Measurements from ENCODE around the gene ACOD1. TPM values are rescaled to one million over a fixed set of nuclear protein-coding genes. Genes with fewer than 3 reads are reported as not detected.

The ACOD1 gene
- total RNA-seq, 1 experiment from 2014 or later: not detected

GRCh38 chr13:76967031-76967430, 18.7 kb downstream of the ACOD1 start:
- TF ChIP-seq CTCF (conservative IDR thresholded peaks at IDR 0.05): no peak
- H2BK15ac ChIP-seq (ENCODE audit: low read depth, low read length): no peak overlapping the region
- H3K4me1 ChIP-seq (ENCODE audit: insufficient read depth, low read length): no peaks in the 10 kb centered on the region
- no peak for DNase-seq
- H3K23ac ChIP-seq (ENCODE audit: insufficient read length, low read depth, low read length): no peak overlapping the region
- H2BK120ac ChIP-seq (ENCODE audit: low read depth, low read length, poor library complexity, severe bottlenecking): no peak overlapping the region
- no peak overlapping the region for H3K4me2 ChIP-seq (ENCODE audit: insufficient read depth, insufficient read length, low read length)
- H3K14ac ChIP-seq (ENCODE audit: insufficient read depth, low read length): no peak overlapping the region
- H2BK20ac ChIP-seq (ENCODE audit: low read depth, low read length, poor library complexity, severe bottlenecking): no peak overlapping the region
- H4K5ac ChIP-seq (ENCODE audit: insufficient read length, low read depth, low read length): no peak overlapping the region
- H3K18ac ChIP-seq (ENCODE audit: insufficient read length, low read depth, low read length): no peak overlapping the region
- H3K79me1 ChIP-seq (ENCODE audit: insufficient read depth, low read depth, low read length, poor library complexity, severe bottlenecking): no peaks in the 10 kb centered on the region
- H3K9me3 ChIP-seq (ENCODE audit: control insufficient read depth, low read depth, low read length): no peaks in the 10 kb centered on the region
- no peaks in the 10 kb centered on the region for H3K23me2 ChIP-seq (ENCODE audit: insufficient read length, low read depth, low read length, poor library complexity, severe bottlenecking)
- H3K56ac ChIP-seq (ENCODE audit: insufficient read length, low read depth, low read length): no peak overlapping the region
- no peak overlapping the region for H3K27ac ChIP-seq (ENCODE audit: insufficient read length, low read depth, low read length)
- H3K4me3 Mint-ChIP-seq: no peak overlapping the region
- no peak overlapping the region for H2AK5ac ChIP-seq (ENCODE audit: insufficient read length, low read length)
- H3T11ph ChIP-seq (ENCODE audit: low read length): no peak overlapping the region
- no peak overlapping the region for H2AFZ ChIP-seq (ENCODE audit: low read length)
- no peaks in the 10 kb centered on the region for H3K79me2 ChIP-seq (ENCODE audit: insufficient read depth, low read length)
- H2BK5ac ChIP-seq (ENCODE audit: insufficient read length, low read length): no peak overlapping the region
- no CpG with 5 or more reads among the region's 6 CpGs for WGBS (ENCODE audit: extremely low coverage, insufficient read length, low lambda C conversion rate)
- no peak overlapping the region for H4K91ac ChIP-seq (ENCODE audit: insufficient read length, low read depth, low read length)
- no peaks in the 10 kb centered on the region for H3K27me3 ChIP-seq (ENCODE audit: insufficient read depth, low read length)
- H4K20me1 ChIP-seq (ENCODE audit: control insufficient read depth, insufficient read depth, insufficient read length): no peaks in the 10 kb centered on the region
- H3K4me1 Mint-ChIP-seq: no peaks in the 10 kb centered on the region
- H3K27me3 Mint-ChIP-seq (ENCODE audit: low read depth): no peaks in the 10 kb centered on the region
- H3K36me3 Mint-ChIP-seq (ENCODE audit: insufficient read depth in 1 of 3, low read depth in 3 of 3): no peaks in the 10 kb centered on the region
- no peak overlapping the region for H4K8ac ChIP-seq (replicated peaks; ENCODE audit: insufficient read length, low read depth, low read length)
- H2BK12ac ChIP-seq (ENCODE audit: insufficient read length, low read depth, low read length): no peak overlapping the region
- H3K9ac ChIP-seq (ENCODE audit: extremely low read depth, insufficient read length, low read length): no peak overlapping the region
- peaks cover 3 to 4% of the 10 kb centered on the region in 2 experiments; a peak in 2 of 5 replicates for H3K9me3 Mint-ChIP-seq
- no peak overlapping the region for H3K4ac ChIP-seq (ENCODE audit: low read depth, low read length)
- no peak overlapping the region for H3K27ac Mint-ChIP-seq

Data from H9 (cell line).